Measurements from ENCODE around the gene ERI2. TPM values are rescaled to one million over a fixed set of nuclear protein-coding genes. Genes with fewer than 3 reads are reported as not detected.
A peak's percentile ranks its signal among the peaks of the same experiment; 100 is the strongest.

ERI2 gene
- total and polyA plus RNA-seq, 2 of the 13 experiments (the other 11 are each of a cell fraction or from before 2014, with no cell fraction given) = 17.4 to 41.3 TPM

DNA sequence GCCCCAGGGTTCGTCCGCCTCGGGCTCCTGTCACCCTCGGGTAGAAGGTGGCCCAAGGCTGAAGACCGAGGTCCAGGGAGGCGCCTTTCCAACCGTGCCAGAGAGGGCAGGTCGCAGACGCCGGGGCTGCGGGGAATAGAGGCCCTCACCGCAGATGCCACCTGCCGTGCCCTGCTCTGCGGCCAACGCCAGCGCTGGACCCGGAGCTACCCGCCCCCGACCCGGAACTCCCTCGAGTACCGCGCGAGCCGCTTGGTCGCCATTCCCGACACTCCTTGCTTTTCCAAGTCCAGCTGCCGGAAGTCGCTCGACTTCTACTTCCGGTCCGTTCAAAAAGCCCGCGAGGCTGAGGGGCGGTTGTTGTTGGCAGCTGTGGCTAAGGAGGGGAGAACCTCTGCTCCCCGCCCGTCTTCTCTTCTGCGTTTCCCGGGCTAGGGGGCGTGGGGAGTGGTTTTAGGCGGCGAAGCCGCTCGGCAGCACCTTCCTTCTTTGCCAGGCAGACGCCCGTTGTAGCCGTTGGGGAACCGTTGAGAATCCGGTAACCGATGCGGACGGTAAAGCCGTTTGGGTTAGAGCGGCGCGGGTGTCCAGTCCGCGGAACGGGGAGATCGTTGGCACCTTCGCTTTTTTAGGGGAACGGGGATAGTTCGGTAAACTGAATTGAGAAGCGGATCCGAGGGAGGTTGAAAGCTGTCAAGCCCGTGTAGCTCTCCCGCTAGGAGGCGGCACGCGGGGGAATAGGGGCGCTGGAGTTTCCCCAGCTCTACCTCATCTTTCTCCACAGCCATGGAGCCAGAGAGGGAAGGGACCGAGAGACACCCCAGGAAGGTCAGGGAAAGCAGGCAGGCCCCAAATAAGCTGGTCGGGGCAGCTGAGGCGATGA is at the start of gene ERI2, which contains the start of gene REXO5 (continued):
- TF ChIP-seq, protein P1, sequence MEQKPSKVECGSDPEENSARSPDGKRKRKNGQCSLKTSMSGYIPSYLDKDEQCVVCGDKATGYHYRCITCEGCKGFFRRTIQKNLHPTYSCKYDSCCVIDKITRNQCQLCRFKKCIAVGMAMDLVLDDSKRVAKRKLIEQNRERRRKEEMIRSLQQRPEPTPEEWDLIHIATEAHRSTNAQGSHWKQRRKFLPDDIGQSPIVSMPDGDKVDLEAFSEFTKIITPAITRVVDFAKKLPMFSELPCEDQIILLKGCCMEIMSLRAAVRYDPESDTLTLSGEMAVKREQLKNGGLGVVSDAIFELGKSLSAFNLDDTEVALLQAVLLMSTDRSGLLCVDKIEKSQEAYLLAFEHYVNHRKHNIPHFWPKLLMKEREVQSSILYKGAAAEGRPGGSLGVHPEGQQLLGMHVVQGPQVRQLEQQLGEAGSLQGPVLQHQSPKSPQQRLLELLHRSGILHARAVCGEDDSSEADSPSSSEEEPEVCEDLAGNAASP (CRISPR knock-in tag; IDR thresholded peaks at IDR 0.05; ENCODE audit: borderline replicate concordance) = peak; percentile 53; the same call in 1 of the 2 replicates
- TF ChIP-seq ZNF879 (CRISPR knock-in tag; IDR thresholded peaks at IDR 0.05) (peak; percentile 95), SRSF9 (IDR thresholded peaks at IDR 0.05; ENCODE audit: borderline replicate concordance, insufficient read depth, low read depth, low read length, poor library complexity, severe bottlenecking) (no peak), HES4 (CRISPR knock-in tag; IDR thresholded peaks at IDR 0.05; ENCODE audit: borderline replicate concordance) (peak; percentile 98), ZSCAN31 (CRISPR knock-in tag; IDR thresholded peaks at IDR 0.05; ENCODE audit: low read depth) (peak; percentile 97), MZF1 (CRISPR knock-in tag; IDR thresholded peaks at IDR 0.05; ENCODE audit: borderline replicate concordance) (peak; percentile 97), GLI4 (CRISPR knock-in tag; IDR thresholded peaks at IDR 0.05; ENCODE audit: borderline replicate concordance) (peak; percentile 96), MIER3 (CRISPR knock-in tag; IDR thresholded peaks at IDR 0.05; ENCODE audit: borderline replicate concordance) (peak; percentile 98), MTA3 (CRISPR knock-in tag; IDR thresholded peaks at IDR 0.05) (0 out of 2 replicates have a peak, but pooled peaks have one; percentile 64), ZNF180 (CRISPR knock-in tag; IDR thresholded peaks at IDR 0.05; ENCODE audit: borderline replicate concordance, low read depth) (no peak; the same call in 1 of the 2 replicates), NONO (IDR thresholded peaks at IDR 0.05) (no peak), NONO (CRISPR knock-in tag; conservative IDR thresholded peaks at IDR 0.05) (peak; percentile 99), ZNF17 (CRISPR knock-in tag; IDR thresholded peaks at IDR 0.05) (peak; percentile 52; the same call in 1 of the 2 replicates), HNRNPK (IDR thresholded peaks at IDR 0.05; ENCODE audit: low read depth, low read length, poor library complexity, severe bottlenecking) (peak; percentile 85), ZNF296 (CRISPR knock-in tag; conservative IDR thresholded peaks at IDR 0.05) (no peak; the same call in 1 of the 2 replicates), RXRB (CRISPR knock-in tag; IDR thresholded peaks at IDR 0.05; ENCODE audit: borderline replicate concordance) (peak; percentile 73), ZNF138 (CRISPR knock-in tag; IDR thresholded peaks at IDR 0.05; ENCODE audit: low read depth) (peak; percentile 96)
- TF ChIP-seq, protein P2, sequence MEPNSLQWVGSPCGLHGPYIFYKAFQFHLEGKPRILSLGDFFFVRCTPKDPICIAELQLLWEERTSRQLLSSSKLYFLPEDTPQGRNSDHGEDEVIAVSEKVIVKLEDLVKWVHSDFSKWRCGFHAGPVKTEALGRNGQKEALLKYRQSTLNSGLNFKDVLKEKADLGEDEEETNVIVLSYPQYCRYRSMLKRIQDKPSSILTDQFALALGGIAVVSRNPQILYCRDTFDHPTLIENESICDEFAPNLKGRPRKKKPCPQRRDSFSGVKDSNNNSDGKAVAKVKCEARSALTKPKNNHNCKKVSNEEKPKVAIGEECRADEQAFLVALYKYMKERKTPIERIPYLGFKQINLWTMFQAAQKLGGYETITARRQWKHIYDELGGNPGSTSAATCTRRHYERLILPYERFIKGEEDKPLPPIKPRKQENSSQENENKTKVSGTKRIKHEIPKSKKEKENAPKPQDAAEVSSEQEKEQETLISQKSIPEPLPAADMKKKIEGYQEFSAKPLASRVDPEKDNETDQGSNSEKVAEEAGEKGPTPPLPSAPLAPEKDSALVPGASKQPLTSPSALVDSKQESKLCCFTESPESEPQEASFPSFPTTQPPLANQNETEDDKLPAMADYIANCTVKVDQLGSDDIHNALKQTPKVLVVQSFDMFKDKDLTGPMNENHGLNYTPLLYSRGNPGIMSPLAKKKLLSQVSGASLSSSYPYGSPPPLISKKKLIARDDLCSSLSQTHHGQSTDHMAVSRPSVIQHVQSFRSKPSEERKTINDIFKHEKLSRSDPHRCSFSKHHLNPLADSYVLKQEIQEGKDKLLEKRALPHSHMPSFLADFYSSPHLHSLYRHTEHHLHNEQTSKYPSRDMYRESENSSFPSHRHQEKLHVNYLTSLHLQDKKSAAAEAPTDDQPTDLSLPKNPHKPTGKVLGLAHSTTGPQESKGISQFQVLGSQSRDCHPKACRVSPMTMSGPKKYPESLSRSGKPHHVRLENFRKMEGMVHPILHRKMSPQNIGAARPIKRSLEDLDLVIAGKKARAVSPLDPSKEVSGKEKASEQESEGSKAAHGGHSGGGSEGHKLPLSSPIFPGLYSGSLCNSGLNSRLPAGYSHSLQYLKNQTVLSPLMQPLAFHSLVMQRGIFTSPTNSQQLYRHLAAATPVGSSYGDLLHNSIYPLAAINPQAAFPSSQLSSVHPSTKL (CRISPR knock-in tag; IDR thresholded peaks at IDR 0.05) = peak; percentile 72
- TF ChIP-seq, protein P3, sequence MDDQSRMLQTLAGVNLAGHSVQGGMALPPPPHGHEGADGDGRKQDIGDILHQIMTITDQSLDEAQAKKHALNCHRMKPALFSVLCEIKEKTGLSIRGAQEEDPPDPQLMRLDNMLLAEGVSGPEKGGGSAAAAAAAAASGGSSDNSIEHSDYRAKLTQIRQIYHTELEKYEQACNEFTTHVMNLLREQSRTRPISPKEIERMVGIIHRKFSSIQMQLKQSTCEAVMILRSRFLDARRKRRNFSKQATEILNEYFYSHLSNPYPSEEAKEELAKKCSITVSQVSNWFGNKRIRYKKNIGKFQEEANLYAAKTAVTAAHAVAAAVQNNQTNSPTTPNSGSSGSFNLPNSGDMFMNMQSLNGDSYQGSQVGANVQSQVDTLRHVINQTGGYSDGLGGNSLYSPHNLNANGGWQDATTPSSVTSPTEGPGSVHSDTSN (CRISPR knock-in tag; IDR thresholded peaks at IDR 0.05; ENCODE audit: borderline replicate concordance) = 0 out of 2 replicates have a peak, but pooled peaks have one; percentile 56
- TF ChIP-seq, protein P4, sequence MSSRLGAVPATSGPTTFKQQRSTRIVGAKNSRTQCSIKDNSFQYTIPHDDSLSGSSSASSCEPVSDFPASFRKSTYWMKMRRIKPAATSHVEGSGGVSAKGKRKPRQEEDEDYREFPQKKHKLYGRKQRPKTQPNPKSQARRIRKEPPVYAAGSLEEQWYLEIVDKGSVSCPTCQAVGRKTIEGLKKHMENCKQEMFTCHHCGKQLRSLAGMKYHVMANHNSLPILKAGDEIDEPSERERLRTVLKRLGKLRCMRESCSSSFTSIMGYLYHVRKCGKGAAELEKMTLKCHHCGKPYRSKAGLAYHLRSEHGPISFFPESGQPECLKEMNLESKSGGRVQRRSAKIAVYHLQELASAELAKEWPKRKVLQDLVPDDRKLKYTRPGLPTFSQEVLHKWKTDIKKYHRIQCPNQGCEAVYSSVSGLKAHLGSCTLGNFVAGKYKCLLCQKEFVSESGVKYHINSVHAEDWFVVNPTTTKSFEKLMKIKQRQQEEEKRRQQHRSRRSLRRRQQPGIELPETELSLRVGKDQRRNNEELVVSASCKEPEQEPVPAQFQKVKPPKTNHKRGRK (CRISPR knock-in tag; IDR thresholded peaks at IDR 0.05) = no peak

Data from HepG2 (cell line).